ENCODE measurements around the gene MTFMT. TPM values are rescaled to one million over a fixed set of nuclear protein-coding genes. Genes with fewer than 3 reads are reported as not detected.
A peak's percentile ranks its signal among the peaks of the same experiment; 100 is the strongest.

MTFMT gene
- total RNA-seq, 1 experiment from 2014 or later = 30.4 TPM

DNA sequence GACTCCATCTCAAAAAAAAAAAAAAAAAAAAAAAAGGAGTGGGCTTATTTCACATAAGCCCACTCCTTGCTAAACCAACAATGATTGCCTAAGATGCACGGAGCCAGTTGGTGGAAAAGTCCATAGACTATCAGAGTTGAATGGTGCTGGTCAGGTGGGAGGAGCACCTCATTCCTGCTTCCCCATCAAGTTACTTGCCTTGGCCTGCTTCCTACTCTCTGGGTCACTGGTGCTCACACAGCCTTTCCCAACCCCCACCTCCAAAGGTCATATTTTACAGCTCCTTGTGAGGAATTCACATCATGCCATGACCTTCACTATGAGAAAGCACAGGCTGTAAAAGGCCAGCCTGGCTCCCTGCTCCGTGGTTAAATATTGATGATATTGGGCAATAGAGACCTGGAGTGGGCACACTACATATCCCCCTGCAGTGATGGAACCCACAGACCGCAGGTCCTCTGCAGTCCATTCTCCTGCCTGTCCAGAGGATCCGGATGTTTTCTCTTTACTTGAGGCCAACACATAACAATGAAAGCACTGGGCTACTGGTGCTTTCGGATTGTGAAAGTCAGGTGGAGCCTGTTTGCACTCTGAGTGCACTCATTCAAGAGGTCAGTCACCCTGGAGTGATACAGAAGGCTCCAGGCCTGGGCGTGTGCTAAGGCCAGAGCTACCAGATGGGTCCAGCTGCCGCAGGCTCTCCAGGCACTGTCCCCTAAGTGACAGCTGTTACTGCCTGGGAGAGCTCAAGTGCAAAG, 15.5 kb upstream of the MTFMT start, which contains the start of gene SLC51B:
Gene SLC51B (plus strand): TSS at position 664 of the 758 bp plus-strand sequence. CDS start 4,618 bp downstream, outside the sequence.
- H3K4me1 ChIP-seq (ENCODE audit: control insufficient read depth in 1 of 2, insufficient read depth in 2 of 2, low read length in 2 of 2) = peaks cover 21 to 38% of the 10 kb centered on the region in 2 experiments
- ATAC-seq (no peak), DNase-seq (ENCODE audit: low read depth, low spot score) (no peak)
- no peaks in the 10 kb centered on the region for H3K9me3 ChIP-seq (ENCODE audit: control insufficient read depth in 1 of 2, insufficient read depth in 1 of 2, low read depth in 1 of 2, low read length in 2 of 2)
- no peaks in the 10 kb centered on the region for H4K20me1 ChIP-seq (ENCODE audit: insufficient read depth)
- no peaks in the 10 kb centered on the region for H3K79me2 ChIP-seq (ENCODE audit: insufficient read depth, low read length)
- no peak within 1 kb of the TSS for H3K9ac ChIP-seq (ENCODE audit: low read length)
- CTCF ChIA-PET = interaction anchor here (0.9 kb wide), 1 partner anchor 11 kb away, joined by 3 read pairs; no protein-coding TSS in a partner anchor
- RAD21 ChIA-PET (ENCODE audit: low non-redundant PET in 1 of 2, low total read pairs in 2 of 2, uncharacterized antibody in 2 of 2, unreplicated experiment in 2 of 2) = no interaction called here
- H2AFZ ChIP-seq (ENCODE audit: low read depth, low read length, poor library complexity, severe bottlenecking) = peak within 1 kb of the TSS; percentile 30
- H3K9me2 ChIP-seq (ENCODE audit: insufficient read depth) = no peaks in the 10 kb centered on the region
- no TSS peak for BruUV-seq (replicated peaks)
- intact Hi-C loops (cut with micrococcal nuclease) = no loop called here
- H3K27ac ChIP-seq (ENCODE audit: low read depth, low read length) = no peak within 1 kb of the TSS
- H3K4me3 ChIP-seq (replicated peaks in 1 of 2; ENCODE audit: low read depth in 1 of 2, low read length in 2 of 2) = no peak within 1 kb of the TSS; a peak in 1 of 4 replicates
- TF ChIP-seq ELF1 (IDR thresholded peaks at IDR 0.05; ENCODE audit: borderline replicate concordance, low read depth) (no peak), POLR2AphosphoS5 (IDR thresholded peaks at IDR 0.05; ENCODE audit: low read depth, low read length) (no peak), SRF (IDR thresholded peaks at IDR 0.05; ENCODE audit: low read depth) (no peak), ZFX (IDR thresholded peaks at IDR 0.05) (no peak), CEBPB (IDR thresholded peaks at IDR 0.05; ENCODE audit: low read depth) (no peak), POLR2A (IDR thresholded peaks at IDR 0.05; ENCODE audit: borderline replicate concordance, extremely low read depth, insufficient read depth, insufficient read length) (no peak), CBX3 (IDR thresholded peaks at IDR 0.05; ENCODE audit: low read depth) (no peak), ZBTB33 (IDR thresholded peaks at IDR 0.05; ENCODE audit: extremely low read depth, insufficient replicate concordance, low read length) (no peak), JUND (IDR thresholded peaks at IDR 0.05) (no peak), SP1 (IDR thresholded peaks at IDR 0.05; ENCODE audit: low read depth) (no peak; the same call in 1 of the 2 replicates), TCF7L2 (IDR thresholded peaks at IDR 0.05; ENCODE audit: borderline replicate concordance, extremely low read depth, insufficient read depth, insufficient read length) (no peak), EZH2phosphoT487 (IDR thresholded peaks at IDR 0.05; ENCODE audit: borderline replicate concordance) (no peak)
- TF ChIP-seq, protein P1, sequence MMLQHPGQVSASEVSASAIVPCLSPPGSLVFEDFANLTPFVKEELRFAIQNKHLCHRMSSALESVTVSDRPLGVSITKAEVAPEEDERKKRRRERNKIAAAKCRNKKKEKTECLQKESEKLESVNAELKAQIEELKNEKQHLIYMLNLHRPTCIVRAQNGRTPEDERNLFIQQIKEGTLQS (IDR thresholded peaks at IDR 0.05) = no peak
- TF ChIP-seq, protein P2, sequence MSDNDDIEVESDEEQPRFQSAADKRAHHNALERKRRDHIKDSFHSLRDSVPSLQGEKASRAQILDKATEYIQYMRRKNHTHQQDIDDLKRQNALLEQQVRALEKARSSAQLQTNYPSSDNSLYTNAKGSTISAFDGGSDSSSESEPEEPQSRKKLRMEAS (IDR thresholded peaks at IDR 0.05) = no peak
- H3K4me2 ChIP-seq (ENCODE audit: low read length) = peak within 1 kb of the TSS; percentile 58
- POLR2A ChIA-PET = interaction anchor here (1.7 kb wide), 1 partner anchor 260 kb away, joined by 10 read pairs; the partner anchor contains the start of gene RNU5B-1
- H3K27me3 ChIP-seq (ENCODE audit: insufficient read depth, low read length) = no peaks in the 10 kb centered on the region
- no peaks in the 10 kb centered on the region for H3K36me3 ChIP-seq (ENCODE audit: control insufficient read depth in 1 of 2, insufficient read depth in 2 of 2, low read length in 2 of 2)

Measured in HCT116 (cell line).